Measurements from ENCODE around the gene CKAP2L. TPM values are rescaled to one million over a fixed set of nuclear protein-coding genes. Genes with fewer than 3 reads are reported as not detected.

The CKAP2L gene
- total and polyA plus RNA-seq, 9 donors: 0.11 to 1.4 (median 0.15) TPM; not detected in 3

DNA sequence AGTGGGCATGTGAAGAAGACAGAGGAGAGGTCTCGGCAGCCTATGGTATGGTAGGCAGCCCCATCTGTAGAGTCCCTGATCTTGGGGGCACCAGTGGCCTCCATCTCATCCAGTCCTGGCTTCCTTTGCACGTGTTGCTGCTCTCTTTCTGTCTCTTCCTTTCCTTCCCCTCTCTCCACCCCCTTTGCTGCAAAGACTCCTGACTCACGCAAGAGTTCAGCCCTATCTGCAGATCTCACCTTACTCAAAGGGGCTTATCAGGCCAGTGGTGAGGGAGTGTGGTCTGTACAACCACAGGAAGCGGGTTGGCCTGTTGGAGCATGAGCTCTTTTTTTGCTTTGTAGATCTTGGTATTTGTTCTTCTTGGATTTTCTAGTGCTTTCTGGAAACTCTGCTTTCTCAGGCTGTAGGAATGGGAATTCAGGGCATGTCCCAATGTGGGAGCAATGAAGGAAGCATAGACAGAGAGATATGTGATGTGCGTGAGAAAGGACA is 58.2 kb downstream of the CKAP2L start:
- intact Hi-C loops (cut with DNase I): no loop called here

GRCh38 chr2:112705575-112705974 is 58.8 kb downstream of the CKAP2L start:
- DNase-seq: no peak
- no peak overlapping the region for H3K4me3 ChIP-seq
- H3K9me3 ChIP-seq: no peaks in the 10 kb centered on the region
- 82 to 92% (median 89%) methylated on average over 4 of the region's 4 CpGs for WGBS, 3 donors
- H3K27me3 ChIP-seq: no peaks in the 10 kb centered on the region
- intact Hi-C loops (cut with DNase I): no loop called here
- H3K4me1 ChIP-seq (ENCODE audit: insufficient read depth): no peaks in the 10 kb centered on the region
- H3K36me3 ChIP-seq: no peaks in the 10 kb centered on the region
- TF ChIP-seq CTCF (IDR thresholded peaks at IDR 0.05): no peak
- no peak overlapping the region for H3K27ac ChIP-seq

More for the DNA sequence above, 58.2 kb downstream of the CKAP2L start:
- H3K4me1 ChIP-seq (ENCODE audit: insufficient read depth): no peaks in the 10 kb centered on the region
- H3K4me3 ChIP-seq: no peak overlapping the region
- 43 to 50% (median 43%) methylated on average over 5 of the region's 5 CpGs for WGBS, 3 donors
- H3K9me3 ChIP-seq: no peaks in the 10 kb centered on the region
- no peak overlapping the region for H3K27ac ChIP-seq
- no peak for TF ChIP-seq EP300 (IDR thresholded peaks at IDR 0.05)
- no peak for TF ChIP-seq POLR2A (IDR thresholded peaks at IDR 0.05)
- no peak for TF ChIP-seq CTCF (IDR thresholded peaks at IDR 0.05)
- H3K36me3 ChIP-seq: no peaks in the 10 kb centered on the region
- H3K27me3 ChIP-seq: no peaks in the 10 kb centered on the region
- DNase-seq: no peak

DNA sequence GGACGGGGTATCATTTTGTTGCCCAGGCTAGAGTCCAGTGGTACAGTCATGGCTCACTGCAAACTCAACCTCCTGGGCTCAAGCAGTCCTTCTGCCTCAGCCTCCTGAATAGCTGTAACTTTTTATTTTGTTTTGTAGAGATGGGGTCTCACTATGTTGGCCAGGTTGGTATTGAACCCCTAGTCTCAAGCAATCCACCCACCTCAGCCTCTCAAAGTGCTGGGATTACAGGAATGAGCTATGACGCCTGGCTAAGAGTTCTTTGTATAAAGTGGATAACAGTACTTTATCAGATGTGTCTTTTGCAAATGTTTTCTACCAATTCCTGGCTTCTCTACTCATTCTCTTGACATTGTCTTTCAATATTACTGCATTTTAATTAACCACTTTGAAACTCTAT is 60.7 kb downstream of the CKAP2L start:
- intact Hi-C loops (cut with DNase I): no loop called here

DNA sequence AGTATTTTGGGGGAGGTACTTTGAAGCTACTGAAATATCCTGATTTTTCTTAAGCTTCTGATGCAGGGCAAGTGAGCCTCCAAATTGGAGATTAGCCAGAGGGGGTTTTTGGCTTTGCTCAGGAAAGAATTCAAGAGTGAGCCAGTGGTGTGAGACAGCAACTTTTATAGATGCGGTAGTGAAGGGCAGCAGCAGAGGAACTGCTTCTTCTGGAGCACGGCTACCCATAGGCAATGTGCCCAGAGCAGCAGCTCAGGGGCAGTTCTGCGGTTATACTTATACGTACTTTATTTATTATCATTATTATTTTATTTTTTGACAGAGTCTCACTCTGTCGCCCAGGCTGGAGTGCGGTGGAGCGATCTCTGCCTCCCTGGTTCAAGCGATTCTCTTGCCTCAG is 63.4 kb downstream of the CKAP2L start:
- no peak for TF ChIP-seq CTCF (IDR thresholded peaks at IDR 0.05)
- TF ChIP-seq EP300 (IDR thresholded peaks at IDR 0.05): no peak
- TF ChIP-seq POLR2A (IDR thresholded peaks at IDR 0.05): no peak
- Histone ChIP-seq H3K27ac (no peak overlapping the region), H3K9me3 (no peaks in the 10 kb centered on the region), H3K36me3 (no peaks in the 10 kb centered on the region), H3K4me3 (no peak overlapping the region), H3K4me1 (ENCODE audit: insufficient read depth) (no peaks in the 10 kb centered on the region), H3K27me3 (no peaks in the 10 kb centered on the region)
- intact Hi-C loops (cut with DNase I): no loop called here
- no peak for DNase-seq
- WGBS, 3 donors: 61 to 65% (median 62%) methylated on average over 8 of the region's 8 CpGs

More for the DNA sequence above, 60.7 kb downstream of the CKAP2L start:
- Histone ChIP-seq H3K27me3 (no peaks in the 10 kb centered on the region), H3K4me1 (ENCODE audit: insufficient read depth) (no peaks in the 10 kb centered on the region), H3K36me3 (no peaks in the 10 kb centered on the region), H3K27ac (no peak overlapping the region), H3K9me3 (no peaks in the 10 kb centered on the region), H3K4me3 (no peak overlapping the region)
- WGBS, 3 donors: 61 to 68% (median 63%) methylated on average over 2 of the region's 2 CpGs
- no peak for TF ChIP-seq POLR2A (IDR thresholded peaks at IDR 0.05)
- no peak for TF ChIP-seq CTCF (IDR thresholded peaks at IDR 0.05)
- no peak for TF ChIP-seq EP300 (IDR thresholded peaks at IDR 0.05)
- no peak for DNase-seq
